ENCODE results near the gene SSR4.

SSR4 gene

GRCh38 chrX:153832728-153833127 lies 38.3 kb downstream of the SSR4 start:
- DNase-seq, result no peak

- no peak for DNase-seq
These were observed 42.5 kb downstream of the SSR4 start for GRCh38 chrX:153836921-153837320.

- no peak for DNase-seq
These were observed 50.1 kb downstream of the SSR4 start for GRCh38 chrX:153844509-153845082.

GRCh38 chrX:153845195-153845594 lies 50.7 kb downstream of the SSR4 start:
- no peak for DNase-seq

GRCh38 chrX:153845842-153846241 lies 51.4 kb downstream of the SSR4 start:
- DNase-seq, result no peak
